Smooth muscle cell (in vitro differentiated cells): ENCODE data around the gene METTL3. TPM values are rescaled to one million over a fixed set of nuclear protein-coding genes. Genes with fewer than 3 reads are reported as not detected.
A peak's percentile ranks its signal among the peaks of the same experiment; 100 is the strongest.

Experiments
- DNase-seq: peaks from one replicate; lab custom pipeline; 2025; ENCODE audit not compliant: unreplicated experiment; lab: John Stamatoyannopoulos, UW
- H2AFZ ChIP-seq: fragments of 200-600 bp; sonication (generic); 2 replicates; pipeline ENCODE4 v1.6.0; 2016; ENCODE audit warnings: antibody characterized with exemption, low read depth, mild to moderate bottlenecking
- H3F3A ChIP-seq: fragments of 200-600 bp; sonication (generic); 2 replicates; pipeline ENCODE4 v1.6.0; 2017; ENCODE audit warnings: antibody characterized with exemption, low read depth
- H3K27ac ChIP-seq: fragments of 200-600 bp; sonication (generic); 2 replicates; pipeline ENCODE4 v1.5.1; 2016; ENCODE audit warnings: low read depth, mild to moderate bottlenecking
- H3K27me3 ChIP-seq: fragments of 200-600 bp; sonication (generic); 2 replicates; pipeline ENCODE4 v1.6.1; 2016; ENCODE audit warnings: low read depth, mild to moderate bottlenecking
- H3K36me3 ChIP-seq: fragments of 200-600 bp; sonication (generic); 2 replicates; pipeline ENCODE4 v1.5.1; 2016; ENCODE audit warnings: low read depth
- H3K4me1 ChIP-seq: fragments of 200-600 bp; sonication (generic); 2 replicates; pipeline ENCODE4 v1.5.1; 2016; ENCODE audit warnings: low read depth
- H3K4me2 ChIP-seq: fragments of 200-600 bp; sonication (generic); 2 replicates; pipeline ENCODE4 v1.6.0; 2016; ENCODE audit warnings: mild to moderate bottlenecking
- H3K4me3 ChIP-seq: fragments of 200-600 bp; sonication (generic); 2 replicates; pipeline ENCODE4 v1.5.1; 2016; ENCODE audit warnings: mild to moderate bottlenecking
- H3K79me2 ChIP-seq: fragments of 200-600 bp; sonication (generic); 2 replicates; pipeline ENCODE4 v1.6.0; 2016; ENCODE audit warnings: low read depth, mild to moderate bottlenecking
- H3K9ac ChIP-seq: fragments of 200-600 bp; sonication (generic); 2 replicates; pipeline ENCODE4 v1.6.0; 2016; ENCODE audit warnings: low read depth
- H3K9me3 ChIP-seq: fragments of 200-600 bp; sonication (generic); replicated peaks from 2 replicates; pipeline ENCODE4 v1.5.1; 2016; ENCODE audit warnings: low read depth
- H4K20me1 ChIP-seq: fragments of 200-600 bp; sonication (generic); 2 replicates; pipeline ENCODE4 v1.6.0; 2016; ENCODE audit warnings: low read depth
- CTCF ChIP-seq: fragments of 200-600 bp; sonication (generic); IDR thresholded peaks from 2 replicates; pipeline ENCODE4 v1.5.1; 2017; ENCODE audit warnings: borderline replicate concordance, mild to moderate bottlenecking, antibody characterized with exemption; ENCODE audit not compliant: insufficient read depth, poor library complexity, severe bottlenecking
- WGBS: methylation state at CpG from one replicate; pipeline ENCODE4 v1.1.7; 2016; ENCODE audit warnings: low lambda C conversion rate; 5-methylcytosine and 5-hydroxymethylcytosine counted together
- polyA plus RNA-seq: library from polyadenylated mRNA; unstranded; fragments of >200 nt; fragmentation: Nextera tagmentation; extraction: Ambion mirVana; gene quantifications from 2 replicates; pipeline ENCODE4 v1.2.1, GENCODE V29; 2016
- total RNA-seq: library from RNA; depleted of rRNA; stranded (reverse); fragments of >200 nt; gene quantifications from 2 replicates; pipeline ENCODE4 v1.2.3, GENCODE V29; 2014

METTL3 gene
- total and polyA plus RNA-seq, 2 experiments from 2014 or later: 25.5 to 37.6 TPM

GRCh38 chr14:21525962-21526671 is 15.0 kb upstream of the METTL3 start, which contains the start of gene SALL2:
SALL2 (minus strand) TSS chr14:21526346; CDS start chr14:21526127, 219 bp downstream.
- Histone ChIP-seq H3K36me3 (no peaks in the 10 kb centered on the region), H3K27ac (no peak within 1 kb of the TSS), H3F3A (no peaks in the 10 kb centered on the region), H3K27me3 (no peaks in the 10 kb centered on the region), H3K9ac (peak within 1 kb of the TSS; percentile 54), H3K79me2 (no peaks in the 10 kb centered on the region), H3K4me3 (peak within 1 kb of the TSS; percentile 96), H3K4me1 (peaks cover 29% of the 10 kb centered on the region), H2AFZ (peak within 1 kb of the TSS; percentile 96), H4K20me1 (no peaks in the 10 kb centered on the region), H3K9me3 (no peaks in the 10 kb centered on the region), H3K4me2 (peak within 1 kb of the TSS; percentile 98)
- DNase-seq: peak; percentile 29
- WGBS: 0% methylated on average over 14 of the region's 43 CpGs
- TF ChIP-seq CTCF: no peak

- H2AFZ ChIP-seq: peak overlapping the region; percentile 96
- H3K4me1 ChIP-seq: peaks cover 29% of the 10 kb centered on the region
- no peaks in the 10 kb centered on the region for H3K79me2 ChIP-seq
- H3K4me3 ChIP-seq: peak overlapping the region; percentile 96
- H3K27me3 ChIP-seq: no peaks in the 10 kb centered on the region
- H4K20me1 ChIP-seq: no peaks in the 10 kb centered on the region
- no peaks in the 10 kb centered on the region for H3K9me3 ChIP-seq
- peak overlapping the region; percentile 54 for H3K9ac ChIP-seq
- TF ChIP-seq CTCF: no peak
- H3F3A ChIP-seq: no peaks in the 10 kb centered on the region
- H3K27ac ChIP-seq: no peak overlapping the region
- 18% methylated on average over 12 of the region's 12 CpGs for whole genome bisulfite sequencing
- H3K36me3 ChIP-seq: no peaks in the 10 kb centered on the region
- H3K4me2 ChIP-seq: peak overlapping the region; percentile 98
- no peak for DNase-seq
Observed at GRCh38 chr14:21525571-21525961, 14.4 kb upstream of the METTL3 start.

- no peak overlapping the region for H3K9ac ChIP-seq
- no peak for DNase-seq
- H3K4me3 ChIP-seq: peak overlapping the region; percentile 96
- H3K4me1 ChIP-seq: peaks cover 29% of the 10 kb centered on the region
- H3K9me3 ChIP-seq: no peaks in the 10 kb centered on the region
- H3K79me2 ChIP-seq: no peaks in the 10 kb centered on the region
- no peaks in the 10 kb centered on the region for H3K27me3 ChIP-seq
- no peak overlapping the region for H2AFZ ChIP-seq
- WGBS: 83% methylated on average over 17 of the region's 18 CpGs
- no peaks in the 10 kb centered on the region for H4K20me1 ChIP-seq
- no peak overlapping the region for H3K27ac ChIP-seq
- TF ChIP-seq CTCF: no peak
- H3K4me2 ChIP-seq: peak overlapping the region; percentile 98
- no peaks in the 10 kb centered on the region for H3K36me3 ChIP-seq
- no peaks in the 10 kb centered on the region for H3F3A ChIP-seq
Observed at GRCh38 chr14:21524575-21525490, 13.7 kb upstream of the METTL3 start.
